Adrenal gland (tissue), 12 donors: ENCODE measurements around the gene ORC4. TPM values are rescaled to one million over a fixed set of nuclear protein-coding genes. Genes with fewer than 3 reads are reported as not detected.

Source experiments
- DNase-seq, 7 donors: peaks; one replicate each; pipeline ENCODE4 v3.0.0-alpha.2; 2019 to 2020
- H3K27ac ChIP-seq, 5 donors: fragments of 200-600 bp; sonication (generic) in 4 of 5; 1 replicate in 3 of 5; 2 replicates in 2 of 5; pipeline versions ENCODE4 v1.5.1 to v1.8.0; 2016 to 2020; ENCODE audit warnings: mild to moderate bottlenecking in 1 of 5
- H3K27me3 ChIP-seq: fragments of 200-600 bp; 2 replicates; pipeline ENCODE4 v1.8.0; 2021
- H3K36me3 ChIP-seq, 2 donors: fragments of 200-600 bp; replicated peaks in 1 of 2; 1 replicate in 1 of 2; 2 replicates in 1 of 2; pipeline versions ENCODE4 v1.5.1 to v1.8.0; 2018 to 2022
- H3K4me1 ChIP-seq, 2 donors: fragments of 200-600 bp; replicated peaks in 1 of 2; 1 replicate in 1 of 2; 2 replicates in 1 of 2; pipeline versions ENCODE4 v1.5.1 to v1.8.0; 2018 to 2021
- H3K4me3 ChIP-seq, 4 donors: fragments of 200-600 bp; sonication (generic) in 3 of 4; one replicate each; pipeline ENCODE4 v1.5.1; 2016 to 2018
- H3K9me3 ChIP-seq, 3 donors: fragments of 200-600 bp; sonication (generic) in 1 of 3; replicated peaks in 1 of 3; 1 replicate in 2 of 3; 2 replicates in 1 of 3; pipeline versions ENCODE4 v1.5.1 to v1.8.0; 2016 to 2021
- CTCF ChIP-seq, 6 experiments: fragments of 450-650 bp in 4 of 6; fragments of 200-600 bp in 2 of 6; sonication (generic) in 1 of 6; IDR thresholded peaks; 1 replicate in 5 of 6; 2 replicates in 1 of 6; pipeline versions ENCODE4 v1.5.1 to v1.8.0; 2016 to 2021; ENCODE audit warnings: antibody characterized with exemption in 6 of 6, mild to moderate bottlenecking in 2 of 6, moderate library complexity in 1 of 6
- POLR2A ChIP-seq, 2 donors: fragments of 450-650 bp; IDR thresholded peaks; one replicate each; pipeline ENCODE4 v1.6.1; 2017; ENCODE audit warnings: antibody characterized with exemption in 2 of 2, mild to moderate bottlenecking in 2 of 2, moderate library complexity in 1 of 2
- intact Hi-C, 2 donors: fragments of 100-400 bp; cut with DNase I; formaldehyde crosslinking; loops; one replicate each; pipeline versions ENCODE4 v1.14.1 to v1.15.0; 2022 to 2023
- polyA plus RNA-seq, 3 donors: library from polyadenylated mRNA; stranded (reverse); fragments of 200-250 nt in 2 of 3; fragments of 350-450 nt in 1 of 3; fragmentation: Illumina TruSeq in 1 of 3; extraction: RNeasy Lipid Tissue Mini Kit (QIAGEN cat#74804) in 1 of 3; gene quantifications; one replicate each; pipeline ENCODE4 v1.2.3, GENCODE V29; 2013 to 2014
- total RNA-seq, 9 donors: library from RNA; depleted of rRNA in 4 of 9; stranded (reverse); fragments of >200 nt in 4 of 9; fragments of 120-200 nt in 1 of 9; fragmentation: NEBNext Ultra II Directional in 1 of 9; extraction: Animal tissue kit (Norgen Biotek cat#: 25700) in 1 of 9; gene quantifications; one replicate each; pipeline versions ENCODE4 v1.1.0 to v1.2.4, GENCODE V29; 2013 to 2023
- donor health status: healthy with polysubstance abuse.
- donor health status: Bipolar disorder and iron deficiency.
- donor health status: DM: yes; HTN: yes; CAD: no.
- donor health status: DM: no; HTN: no; CAD: no.
- donor health status: DM: no; HTN: no; CAD: no.
- donor health status: DM: yes; HTN: yes; CAD: no.

ORC4 gene
- total and polyA plus RNA-seq, 12 donors: 7.5 to 87.7 (median 33.4) TPM

DNA sequence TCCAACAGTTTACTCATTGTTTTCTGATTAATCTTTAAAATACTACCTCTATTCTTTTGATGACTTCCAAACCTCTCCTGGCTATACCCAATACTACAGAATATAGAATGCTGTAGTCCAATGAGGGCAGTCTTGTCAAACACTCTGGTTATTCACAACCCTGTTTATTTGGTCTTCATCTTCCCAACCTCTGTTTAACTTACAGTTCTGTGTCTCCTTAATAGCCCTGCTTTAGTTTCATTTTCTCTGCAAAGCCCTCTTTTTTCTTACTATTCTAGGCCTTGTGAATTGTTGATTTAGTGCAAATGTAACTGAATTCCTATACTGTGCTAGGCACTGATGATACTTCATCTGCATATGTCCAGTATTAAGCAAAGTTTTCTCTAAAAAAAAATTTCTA is 135.7 kb downstream of the ORC4 start:
- H3K4me1 ChIP-seq: peaks cover 0 to 21% of the 10 kb centered on the region in 2 donors

DNA sequence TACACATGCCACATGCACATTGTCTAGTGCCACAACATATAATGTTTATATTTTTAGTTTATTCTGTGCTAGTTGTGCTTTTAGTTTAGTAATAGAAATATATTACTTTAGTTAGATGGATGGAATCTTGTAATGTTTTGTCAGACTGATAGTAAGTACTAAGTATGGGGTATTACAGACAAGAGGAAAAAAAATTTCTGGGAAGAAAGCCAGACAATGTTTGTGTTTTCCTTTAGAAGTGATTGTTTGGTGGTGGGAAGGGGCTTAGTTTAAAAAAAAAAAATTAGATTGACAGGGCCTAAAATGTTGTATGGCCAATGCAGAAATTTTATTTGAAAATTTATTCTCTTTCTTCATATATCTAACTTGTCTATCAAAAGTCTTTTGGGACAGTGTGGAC is 137.9 kb downstream of the ORC4 start:
- no peak overlapping the region for H3K4me3 ChIP-seq
- H3K27me3 ChIP-seq: no peaks in the 10 kb centered on the region
- H3K4me1 ChIP-seq: peaks cover 0 to 22% of the 10 kb centered on the region in 2 donors
- no peaks in the 10 kb centered on the region for H3K9me3 ChIP-seq
- H3K36me3 ChIP-seq: no peaks in the 10 kb centered on the region
- TF ChIP-seq POLR2A (IDR thresholded peaks at IDR 0.05) (no peak), CTCF (IDR thresholded peaks at IDR 0.05) (no peak)
- H3K27ac ChIP-seq: no peak overlapping the region
- no peak for DNase-seq
- intact Hi-C loops: no loop called here

More for the DNA sequence above, 135.7 kb downstream of the ORC4 start:
- intact Hi-C loops: no loop called here
- Histone ChIP-seq H3K27ac (no peak overlapping the region), H3K36me3 (no peaks in the 10 kb centered on the region), H3K4me3 (no peak overlapping the region), H3K27me3 (no peaks in the 10 kb centered on the region), H3K9me3 (no peaks in the 10 kb centered on the region)
- no peak for DNase-seq
- TF ChIP-seq POLR2A (IDR thresholded peaks at IDR 0.05) (no peak), CTCF (IDR thresholded peaks at IDR 0.05) (no peak)

Other genes starting within 250 kb of the ORC4 start
- gene ACVR2A, start 175.7 kb downstream of the ORC4 start, total RNA-seq: 10 to 100 TPM in 5 of 9 donors, 1 to 10 TPM in 4; 6.5 to 28.1 (median 10.5) TPM
- gene ACVR2A, start 175.7 kb downstream of the ORC4 start, polyA plus RNA-seq: 1 to 10 TPM; 4.7 to 8.8 (median 6.9) TPM
- gene MBD5, start 354 bp upstream of the ORC4 start, total RNA-seq: 10 to 100 TPM; 15.6 to 61.7 (median 42.3) TPM
- gene MBD5, start 354 bp upstream of the ORC4 start, polyA plus RNA-seq: 10 to 100 TPM in 2 of 3 donors, 1 to 10 TPM in 1; 5.6 to 26.4 (median 24.8) TPM